ENCODE data around the gene RNF141.

The RNF141 gene

DNA sequence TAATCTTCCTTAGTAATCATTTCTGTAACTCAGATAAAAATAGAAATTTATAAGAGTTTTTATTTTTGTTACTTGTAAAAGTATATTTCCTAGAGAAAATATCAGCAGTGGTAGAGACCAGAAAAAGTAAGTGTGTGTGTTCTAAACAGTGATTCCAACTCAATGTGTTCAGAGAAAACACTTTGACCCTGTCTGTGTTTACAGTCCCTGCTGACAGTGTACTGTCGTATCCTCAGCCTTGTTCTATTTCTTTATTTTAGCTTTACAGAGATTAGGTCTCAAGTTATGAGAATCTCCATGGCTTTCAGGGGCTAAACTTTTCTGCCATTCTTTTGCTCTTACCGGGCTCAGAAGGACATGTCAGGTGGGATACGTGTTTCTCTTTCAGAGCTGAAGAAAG lies 17.3 kb upstream of the RNF141 start:
- no peak for DNase-seq

DNA sequence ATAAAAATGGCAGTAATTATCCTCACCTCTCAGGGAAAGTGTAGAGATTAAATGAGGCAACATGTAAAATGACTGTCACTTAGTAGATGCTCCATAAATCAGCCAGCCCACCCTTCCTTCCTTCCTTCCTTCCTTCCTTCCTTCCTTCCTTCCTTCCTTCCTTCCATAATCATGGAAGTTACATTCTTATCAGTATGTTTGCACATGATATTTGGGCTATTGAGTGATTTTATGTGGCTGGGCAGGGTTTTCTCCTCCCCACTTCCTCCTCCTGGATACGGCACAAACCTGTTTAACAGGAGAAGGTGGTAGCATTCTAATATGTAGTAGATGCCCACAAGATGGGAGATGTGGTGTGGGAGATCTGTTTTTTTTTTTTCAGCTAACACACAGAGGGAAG lies 15.6 kb upstream of the RNF141 start:
- DNase-seq: no peak

- no peak for DNase-seq
Observed at GRCh38 chr11:10551845-10552352, 10.9 kb upstream of the RNF141 start.

DNA sequence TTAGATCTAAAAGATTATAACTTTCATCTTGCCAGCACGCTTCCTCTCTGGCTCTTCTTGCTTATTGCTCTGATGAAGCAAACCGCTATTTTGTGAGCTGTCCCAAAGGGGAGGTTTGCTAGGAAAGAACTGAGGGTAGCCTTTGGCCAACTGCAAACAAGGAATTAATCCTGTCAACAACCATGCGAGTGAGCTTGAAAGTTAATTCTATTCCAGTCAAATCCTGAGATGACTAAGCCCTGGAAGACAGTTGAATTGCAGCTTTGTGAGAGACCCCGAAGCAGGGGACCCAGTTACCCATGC lies 10.3 kb upstream of the RNF141 start:
- DNase-seq: no peak

DNA sequence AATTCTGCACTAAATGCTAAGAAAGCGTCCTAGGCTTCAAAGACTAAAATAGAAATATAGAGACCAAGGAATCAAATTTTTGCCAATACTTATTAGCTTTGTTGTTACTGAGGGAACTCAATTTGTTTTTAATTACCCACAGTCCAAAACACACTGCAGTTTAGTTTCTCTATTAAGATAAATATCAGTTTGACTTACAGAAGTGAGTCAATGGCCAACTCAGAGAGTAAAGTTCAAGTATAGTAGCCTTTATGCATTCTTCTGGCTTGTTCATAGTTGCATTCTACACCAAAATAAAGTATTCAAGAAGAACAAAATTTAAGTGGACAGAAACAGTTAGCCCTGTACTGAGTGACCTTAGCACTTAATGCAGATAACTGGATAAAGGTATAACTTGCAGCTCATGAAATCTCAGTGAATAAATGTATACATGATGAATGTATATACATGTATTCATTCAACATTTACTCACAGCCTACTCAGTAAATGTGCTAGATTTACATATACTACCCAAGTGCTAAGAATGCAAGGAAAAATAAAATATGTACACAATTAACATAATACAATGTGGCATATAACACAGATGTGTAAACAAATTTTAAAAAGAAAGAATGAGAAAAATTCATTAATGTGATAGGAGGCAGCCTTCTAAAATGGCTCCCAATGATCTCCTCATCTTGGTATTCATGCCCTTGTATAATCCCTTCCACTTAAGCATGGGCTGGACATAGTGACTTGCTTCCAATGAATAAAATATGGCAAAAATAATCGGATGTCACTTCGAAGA lies 9.7 kb upstream of the RNF141 start:
- no peak for DNase-seq

GRCh38 chr11:10544491-10545465 lies 3.8 kb upstream of the RNF141 start:
- no peak for DNase-seq

GRCh38 chr11:10543782-10544181 lies 2.8 kb upstream of the RNF141 start:
- DNase-seq: no peak

DNA sequence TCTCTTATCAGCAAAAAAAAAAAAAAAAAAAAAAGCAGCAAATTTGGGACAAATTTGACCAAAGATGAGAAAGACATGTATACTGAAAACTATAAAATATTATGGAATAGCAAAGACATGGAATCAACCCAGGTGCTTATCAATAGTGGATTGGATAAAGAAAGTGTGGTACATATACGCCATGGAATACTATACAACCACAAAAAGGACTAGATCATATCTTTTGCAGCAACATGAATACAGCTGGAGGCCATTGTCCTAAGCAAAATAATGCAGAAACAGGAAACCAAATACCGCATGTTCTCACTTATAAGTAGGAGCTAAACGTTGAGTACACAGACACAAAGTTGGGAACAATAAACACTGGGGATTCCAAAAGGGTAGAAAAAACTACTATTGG lies 1.8 kb upstream of the RNF141 start:
- DNase-seq: no peak

DNA sequence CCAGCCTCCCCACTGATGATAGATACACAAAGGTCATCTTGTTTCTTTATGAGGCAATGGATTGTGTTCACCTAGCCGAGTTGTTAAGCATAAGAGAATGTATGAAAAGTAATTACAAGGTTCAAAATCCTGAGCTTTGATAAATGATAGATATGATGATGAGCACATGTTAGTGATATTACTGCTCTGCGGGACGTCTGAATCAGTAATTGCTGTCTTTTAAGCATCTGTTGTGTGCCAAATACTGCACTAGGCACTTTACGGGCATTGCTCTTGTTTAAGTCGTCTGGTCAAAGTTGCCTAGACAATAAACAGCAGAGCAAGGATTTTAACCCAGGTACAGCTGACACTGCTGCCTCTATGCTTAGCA lies 559 bp upstream of the RNF141 start:
- no peak for DNase-seq

GRCh38 chr11:10540546-10540914 lies 457 bp downstream of the RNF141 start:
- no peak for DNase-seq

GRCh38 chr11:10539339-10539738 lies 1.6 kb downstream of the RNF141 start:
- no peak for DNase-seq

DNA sequence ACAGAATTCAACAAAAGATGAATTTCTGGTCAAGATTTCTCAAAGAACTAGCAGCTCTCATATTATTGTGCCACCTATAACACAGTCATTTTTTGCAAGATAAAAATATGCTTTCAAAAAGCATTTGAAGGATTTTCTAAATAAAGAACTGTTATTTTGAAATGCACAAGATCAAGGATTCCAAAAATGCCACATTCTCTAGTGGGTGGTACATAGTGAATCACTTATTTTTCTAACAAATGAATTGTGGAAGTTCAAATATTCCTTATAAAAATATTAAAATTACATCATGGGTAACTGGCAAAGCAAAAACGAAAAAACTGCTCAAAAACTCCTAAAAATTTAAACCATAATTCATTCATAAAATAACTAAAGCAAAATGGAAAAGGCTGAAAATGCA lies 2.1 kb downstream of the RNF141 start:
- DNase-seq: no peak

DNA sequence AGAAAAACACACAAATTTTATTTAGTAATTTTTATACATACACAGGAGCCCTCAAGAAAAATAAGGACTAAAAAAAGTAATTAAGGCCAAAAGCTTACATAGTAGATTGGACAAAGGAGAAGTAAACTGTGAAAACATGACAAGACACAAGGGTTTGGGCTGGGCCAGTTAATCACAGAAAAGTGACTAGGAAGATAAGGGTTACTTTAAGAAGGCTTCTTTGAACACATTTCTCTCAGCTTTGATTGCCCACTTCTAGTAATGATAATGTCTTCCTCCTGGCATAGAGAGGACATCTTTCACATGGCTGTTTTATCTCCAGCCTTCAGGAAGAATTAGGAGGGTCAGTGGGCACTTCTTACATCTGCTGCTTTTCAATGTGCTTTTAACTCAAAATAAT lies 3.4 kb downstream of the RNF141 start:
- no peak for DNase-seq

DNA sequence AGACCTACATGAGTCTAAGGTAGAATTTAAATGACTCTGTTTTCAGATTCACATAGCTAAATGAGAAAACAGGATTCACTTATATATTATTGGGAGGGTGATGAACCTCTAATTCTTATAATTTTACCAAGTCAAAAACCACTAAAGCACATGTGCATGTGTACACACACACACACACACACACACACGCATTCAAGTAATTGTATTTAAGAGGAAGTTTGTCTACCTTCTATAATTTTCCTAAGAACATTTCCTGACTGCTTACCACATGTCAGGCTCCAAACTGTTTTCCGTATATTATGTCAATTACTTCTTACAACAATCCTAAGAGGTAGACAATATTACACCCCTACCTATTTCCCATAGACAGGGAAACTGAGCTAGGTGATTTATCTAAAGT lies 6.7 kb downstream of the RNF141 start:
- DNase-seq: no peak

DNA sequence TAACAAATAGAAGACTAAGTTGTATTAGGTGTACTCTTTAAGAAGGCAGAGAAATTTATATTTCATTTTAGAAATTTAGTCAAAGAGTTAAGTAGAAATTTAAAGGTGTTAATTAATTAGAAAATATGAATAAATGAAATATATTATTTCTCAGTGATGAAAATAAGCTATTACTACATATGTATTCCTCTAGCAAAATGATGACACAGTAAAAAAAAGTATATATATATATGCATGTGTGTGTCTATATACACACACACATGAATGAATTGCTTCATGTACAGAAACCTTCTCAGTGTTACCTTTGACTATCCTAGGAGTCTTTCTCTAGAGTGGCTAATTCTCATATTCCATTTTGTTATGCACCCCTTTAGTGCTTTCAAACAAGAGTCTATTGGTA lies 7.7 kb downstream of the RNF141 start:
- DNase-seq: no peak

DNA sequence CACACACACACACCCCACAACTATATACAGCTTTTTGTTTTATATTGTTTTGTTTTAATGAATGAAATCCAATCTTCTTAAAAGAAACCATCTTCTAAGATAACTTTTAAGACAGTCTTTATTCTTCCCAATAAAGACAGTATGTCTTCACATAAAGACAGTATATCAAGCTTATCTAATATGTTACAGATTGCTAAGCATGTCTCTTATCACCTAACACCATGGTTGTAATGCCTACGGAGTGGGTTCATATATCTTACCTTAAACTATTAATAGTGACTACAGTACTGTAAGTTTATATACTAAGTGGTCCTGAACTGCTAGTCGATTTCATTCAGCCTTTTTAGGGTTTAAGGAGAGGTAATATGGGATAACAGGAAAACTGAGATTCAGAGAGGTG lies 8.5 kb downstream of the RNF141 start:
- no peak for DNase-seq

GRCh38 chr11:10529279-10529678 lies 11.7 kb downstream of the RNF141 start:
- DNase-seq: no peak

- DNase-seq: no peak
Observed at GRCh38 chr11:10528121-10528520, 12.9 kb downstream of the RNF141 start.

DNA sequence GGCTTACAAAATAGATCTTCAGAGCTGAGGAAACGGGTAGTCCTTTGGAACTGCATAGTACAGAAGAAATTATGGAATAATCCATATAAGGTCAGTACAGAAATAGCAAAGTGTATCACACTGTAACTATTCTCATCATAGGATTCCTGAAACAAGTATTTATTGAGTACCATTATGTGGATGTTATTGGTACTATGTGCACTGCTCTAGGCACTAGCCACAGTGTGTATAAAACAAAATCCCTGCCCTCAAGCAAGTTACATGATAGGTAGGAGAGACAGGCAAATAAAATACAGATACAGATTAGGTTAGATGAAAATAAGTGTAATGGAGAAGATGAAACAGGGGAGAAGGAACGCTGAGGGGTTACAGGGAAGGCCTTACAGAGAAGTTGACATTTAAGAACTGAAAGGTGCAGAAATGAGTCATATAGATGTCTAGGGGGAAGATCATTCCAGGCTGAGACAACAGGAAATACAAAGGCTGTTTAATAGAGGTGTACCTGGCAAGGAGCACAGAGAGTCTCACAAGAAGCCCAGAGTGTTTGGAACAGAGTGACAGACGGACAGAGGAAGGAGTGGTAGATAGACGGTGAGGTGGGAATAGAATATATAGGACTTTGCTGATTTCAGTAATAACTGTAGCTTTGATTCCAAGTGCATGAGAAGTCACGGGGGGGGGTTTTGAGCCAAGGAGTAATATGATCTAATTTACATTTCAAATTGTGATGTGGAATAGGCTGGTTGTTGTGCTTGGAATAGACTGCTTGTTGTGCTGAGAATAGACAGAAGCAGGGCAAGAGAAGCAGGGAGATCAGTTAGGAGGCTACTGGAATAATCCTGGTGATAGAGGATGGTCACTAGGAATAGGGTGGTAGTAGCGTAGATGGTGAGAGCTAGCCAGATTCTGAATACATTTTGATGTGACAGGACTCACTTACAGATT lies 13.7 kb downstream of the RNF141 start:
- no peak for DNase-seq

- DNase-seq: no peak
Observed at GRCh38 chr11:10524471-10524870, 16.5 kb downstream of the RNF141 start.

DNA sequence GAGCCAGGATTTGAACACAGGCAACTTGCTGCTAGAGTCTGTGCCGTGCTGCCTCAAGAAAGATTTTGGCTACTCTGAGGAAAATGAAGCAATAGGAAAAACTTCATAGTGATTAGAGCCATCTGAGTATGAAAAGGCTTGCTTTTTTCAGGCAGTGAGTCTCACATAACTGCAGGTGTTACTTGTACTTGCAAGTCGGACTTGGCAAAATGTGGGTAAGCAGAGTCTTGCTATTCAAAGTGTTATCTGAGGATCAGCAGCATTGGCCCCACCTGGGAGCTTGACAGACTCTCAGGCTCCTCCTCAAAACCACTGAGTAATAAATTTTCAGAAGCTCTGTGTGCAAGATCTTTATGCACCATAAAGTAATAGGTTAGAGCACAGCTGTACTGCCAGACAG lies 18.1 kb downstream of the RNF141 start:
- DNase-seq: no peak

GRCh38 chr11:10522276-10522675 lies 18.7 kb downstream of the RNF141 start:
- DNase-seq: no peak

DNA sequence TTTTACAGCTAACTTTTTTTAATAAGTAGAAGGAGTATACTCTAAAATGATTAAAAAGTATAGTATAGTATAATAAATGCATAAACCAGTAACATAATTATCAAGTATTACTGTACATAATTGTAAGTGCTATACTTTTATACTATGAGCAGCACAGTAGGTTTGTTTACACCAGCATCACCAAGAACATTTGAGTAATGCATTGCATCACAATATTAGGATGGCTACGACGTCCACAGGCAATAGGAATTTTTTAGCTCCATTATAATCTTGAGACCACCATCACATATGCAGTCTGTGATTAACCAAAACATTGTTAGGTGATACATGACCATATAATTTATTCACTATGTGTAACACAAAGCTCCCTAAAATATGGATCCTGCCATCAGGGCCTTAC lies 20.4 kb downstream of the RNF141 start:
- no peak for DNase-seq
